Measurements from ENCODE around the gene FOXR1. TPM values are rescaled to one million over a fixed set of nuclear protein-coding genes. Genes with fewer than 3 reads are reported as not detected.

FOXR1 gene, protein sequence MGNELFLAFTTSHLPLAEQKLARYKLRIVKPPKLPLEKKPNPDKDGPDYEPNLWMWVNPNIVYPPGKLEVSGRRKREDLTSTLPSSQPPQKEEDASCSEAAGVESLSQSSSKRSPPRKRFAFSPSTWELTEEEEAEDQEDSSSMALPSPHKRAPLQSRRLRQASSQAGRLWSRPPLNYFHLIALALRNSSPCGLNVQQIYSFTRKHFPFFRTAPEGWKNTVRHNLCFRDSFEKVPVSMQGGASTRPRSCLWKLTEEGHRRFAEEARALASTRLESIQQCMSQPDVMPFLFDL
- total RNA-seq = not detected in 2 replicates

DNA sequence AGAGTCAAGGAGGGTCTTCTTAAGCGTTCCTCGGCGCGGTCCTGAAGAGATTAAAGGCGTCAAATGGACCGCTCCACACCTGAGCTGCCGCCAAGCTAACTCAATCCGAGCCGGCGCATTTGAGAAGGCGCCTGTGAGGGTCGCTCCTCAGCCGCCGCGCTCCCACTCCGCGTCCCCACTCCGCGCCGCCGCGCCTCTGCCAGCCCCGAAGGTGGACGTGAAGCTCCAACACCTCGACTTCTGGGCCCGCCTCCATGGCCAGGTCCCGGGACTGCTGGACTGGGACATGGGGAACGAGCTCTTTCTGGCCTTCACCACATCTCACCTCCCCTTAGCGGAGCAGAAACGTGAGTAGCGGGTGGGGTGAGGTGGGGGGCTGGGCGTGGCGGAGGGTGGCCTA lies at the start of gene FOXR1:
Gene FOXR1, plus strand, starts transcription at position 116 of the 400 bp plus-strand sequence. Its CDS starts 171 bp downstream, at position 287.

DNA sequence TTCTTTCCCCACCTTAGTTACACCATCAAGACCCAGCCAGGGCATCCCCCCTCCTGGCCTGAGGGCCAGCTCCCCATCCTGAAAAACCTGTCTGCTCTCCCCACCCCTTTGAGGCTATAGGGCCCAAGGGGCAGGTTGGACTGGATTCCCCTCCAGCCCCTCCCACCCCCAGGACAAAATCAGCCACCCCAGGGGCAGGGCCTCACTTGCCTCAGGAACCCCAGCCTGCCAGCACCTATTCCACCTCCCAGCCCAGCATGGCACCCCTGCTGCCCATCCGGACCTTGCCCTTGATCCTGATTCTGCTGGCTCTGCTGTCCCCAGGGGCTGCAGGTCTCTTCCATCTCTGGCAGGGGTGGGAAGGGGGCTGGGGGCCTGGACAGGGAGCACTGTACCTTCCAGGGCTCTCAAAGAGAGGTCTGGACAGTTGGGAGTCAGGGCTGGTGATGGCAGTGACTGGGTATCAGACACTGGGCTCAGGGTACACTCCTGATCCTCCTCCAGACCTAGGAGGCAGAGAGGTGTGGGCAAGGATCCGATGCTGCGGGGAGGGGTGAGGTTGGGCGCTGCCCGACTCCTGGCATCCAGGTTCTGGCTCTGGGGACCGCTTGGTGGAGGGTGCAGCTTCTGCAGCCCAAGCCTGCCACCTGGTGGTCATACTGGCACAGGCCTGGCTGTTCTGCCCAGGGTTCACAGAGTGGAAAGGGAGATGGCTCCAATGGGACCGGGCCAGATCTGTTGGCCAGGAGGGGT lies 15.3 kb upstream of the FOXR1 start, which contains the start of gene UPK2:
Gene UPK2, plus strand, starts transcription at position 205 of the 753 bp plus-strand sequence. Its CDS starts 53 bp downstream, at position 258.

DNA sequence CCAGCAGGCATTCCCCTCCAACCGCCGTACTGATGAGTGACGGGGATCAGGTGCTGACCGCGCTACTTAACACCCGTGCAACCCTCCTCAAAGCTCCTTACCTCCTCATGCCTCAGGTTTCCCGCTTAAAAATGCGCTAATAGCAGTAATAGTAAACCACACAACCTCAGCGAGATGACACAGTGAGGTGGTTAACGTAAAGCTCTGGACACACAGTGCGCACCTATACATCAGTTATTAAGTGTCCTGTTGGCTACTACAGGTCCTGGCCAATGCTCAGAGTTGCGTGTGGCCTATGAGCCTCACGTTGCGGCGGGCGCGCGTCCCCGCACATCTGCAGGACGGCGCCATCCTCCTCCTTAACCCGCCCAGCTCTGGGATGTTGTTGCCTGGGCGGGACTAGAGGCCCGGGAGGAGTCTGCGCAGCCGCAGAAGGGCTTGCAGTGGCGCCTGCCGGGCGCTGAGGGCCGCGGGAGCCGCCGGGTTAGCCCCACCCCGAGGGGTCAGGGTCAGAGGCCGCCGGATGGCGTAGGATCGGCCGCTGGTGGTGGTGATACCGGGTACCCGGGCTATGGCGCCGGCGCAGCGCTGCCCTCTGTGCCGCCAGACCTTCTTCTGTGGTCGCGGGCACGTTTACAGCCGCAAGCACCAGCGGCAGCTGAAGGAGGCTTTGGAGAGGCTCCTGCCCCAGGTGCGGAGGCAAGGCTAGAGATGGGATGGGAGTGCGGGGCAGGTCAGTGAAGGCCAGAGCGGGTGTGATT lies 26.2 kb downstream of the FOXR1 start, which contains the start of gene CENATAC:
Gene CENATAC, plus strand, starts transcription at position 512 of the 761 bp plus-strand sequence. Its CDS starts 60 bp downstream, at position 572.

DNA sequence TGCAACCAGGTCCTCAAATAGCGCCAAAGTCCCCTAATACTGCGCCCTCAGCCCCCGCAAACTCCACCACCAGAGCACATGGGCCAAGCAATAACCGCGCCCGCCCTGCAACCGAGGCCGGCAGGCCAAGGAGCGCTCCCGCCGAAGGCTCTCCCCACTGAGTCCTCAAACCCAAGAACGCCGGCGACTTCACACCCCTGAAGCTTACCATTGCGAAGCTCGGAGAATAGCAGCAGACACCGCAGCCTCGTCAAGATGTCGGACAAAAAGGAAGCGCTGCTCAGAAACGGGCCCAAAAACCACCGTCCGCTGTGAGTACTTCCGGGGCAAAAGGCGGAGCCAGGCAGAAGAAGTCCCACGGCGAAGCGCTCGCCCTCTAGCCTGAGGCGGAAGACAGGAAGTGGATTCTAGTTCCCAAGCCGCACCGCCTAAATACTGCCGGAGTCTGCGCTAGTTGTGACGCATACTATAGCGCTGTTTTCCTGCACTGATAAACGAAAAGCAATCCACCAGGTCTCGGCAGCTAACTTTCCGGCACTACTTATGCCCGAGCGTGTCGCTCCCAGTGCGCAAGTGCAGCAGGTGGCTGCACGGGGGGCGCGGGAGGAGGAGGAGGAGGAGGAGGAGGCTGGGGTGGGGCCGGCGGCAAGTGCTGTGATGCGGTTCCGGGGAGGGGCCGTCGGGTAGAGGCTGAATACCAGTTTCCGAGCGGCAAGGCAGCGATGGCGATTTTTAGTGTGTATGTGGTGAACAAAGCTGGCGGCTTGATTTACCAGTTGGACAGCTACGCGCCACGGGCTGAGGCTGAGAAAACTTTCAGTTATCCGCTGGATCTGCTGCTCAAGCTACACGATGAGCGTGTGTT lies 46.7 kb downstream of the FOXR1 start, which contains the start of the genes RPS25 and TRAPPC4:
Gene RPS25, minus strand, starts transcription at position 270 of the 865 bp plus-strand sequence. Its CDS starts 59 bp downstream, at position 211.
Gene TRAPPC4, plus strand, starts transcription at position 693 of the 865 bp plus-strand sequence. Its CDS starts 30 bp downstream, at position 723.

DNA sequence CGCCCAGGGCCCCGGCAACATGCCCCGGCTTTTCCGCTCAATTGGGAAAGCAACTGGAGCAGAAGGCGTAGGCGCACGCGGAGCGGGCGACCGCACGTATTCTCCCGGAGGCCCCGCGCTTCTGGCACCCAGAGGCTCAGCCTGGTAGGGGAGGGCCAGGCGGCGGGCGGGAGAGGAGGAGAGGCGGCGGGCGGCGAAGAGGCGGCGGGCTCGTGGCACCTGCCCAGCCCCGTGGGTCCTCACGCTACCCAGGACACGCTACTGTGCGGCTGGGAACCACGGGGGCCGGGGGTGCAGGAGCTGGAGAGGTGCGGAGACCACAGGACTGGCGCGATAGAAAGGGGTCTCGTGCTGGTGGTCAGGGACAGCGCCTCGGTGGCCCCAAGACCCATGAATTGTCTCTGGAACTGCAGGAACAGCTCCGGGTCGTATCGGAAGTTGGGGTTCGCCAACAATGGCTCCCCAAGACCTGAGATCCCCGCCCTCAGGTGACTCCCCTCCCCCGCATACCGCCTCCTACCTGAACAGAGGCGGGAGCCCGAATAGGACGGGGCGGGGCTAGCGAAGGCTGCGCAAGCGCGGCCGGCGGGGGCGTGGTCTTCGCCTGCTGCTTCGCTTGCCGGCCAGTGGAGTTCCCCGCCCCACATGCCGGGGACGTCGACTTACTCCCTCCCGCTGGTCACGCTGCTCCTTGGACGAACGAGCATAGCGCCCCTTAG lies 58.9 kb downstream of the FOXR1 start, which contains the start of gene SLC37A4:
Gene SLC37A4, minus strand, starts transcription at position 549 of the 719 bp plus-strand sequence.

Small RNA genes within 50 kb of the gene (small RNA-seq; reads per million reads assigned to genes)
- gene AP003392.2 = 0.08 reads per million
- not detected for gene RF00017
- gene RF00019 = not detected
- gene RN7SL688P = not detected

Other genes with a start within 250 kb of the FOXR1 start
- 150 and 202 TPM in 2 replicates for gene DDX6, start 180.6 kb upstream of the FOXR1 start, total RNA-seq
- not detected in 2 replicates for gene CXCR5, start 87.9 kb upstream of the FOXR1 start, total RNA-seq
- gene BCL9L, start 45.8 kb upstream of the FOXR1 start, total RNA-seq = 13.9 and 22.9 TPM in 2 replicates
- not detected in 2 replicates for gene UPK2, start 15.5 kb upstream of the FOXR1 start, total RNA-seq
- 24.2 and 27.2 TPM in 2 replicates for gene CENATAC, start 26.4 kb downstream of the FOXR1 start, total RNA-seq
- gene RPS25, start 46.6 kb downstream of the FOXR1 start, total RNA-seq = 1,172 and 2,215 TPM in 2 replicates
- 54.2 and 66.2 TPM in 2 replicates for gene TRAPPC4, start 47.0 kb downstream of the FOXR1 start, total RNA-seq
- 17.7 and 27.4 TPM in 2 replicates for gene SLC37A4, start 59.1 kb downstream of the FOXR1 start, total RNA-seq
- gene HYOU1, start 85.4 kb downstream of the FOXR1 start, total RNA-seq = 230 and 263 TPM in 2 replicates
- 25.5 and 32.3 TPM in 2 replicates for gene VPS11, start 96.1 kb downstream of the FOXR1 start, total RNA-seq
- gene HMBS, start 113.1 kb downstream of the FOXR1 start, total RNA-seq = 6.9 and 7.3 TPM in 2 replicates
- 27.2 and 34.9 TPM in 2 replicates for gene DPAGT1, start 130.1 kb downstream of the FOXR1 start, total RNA-seq
- gene C2CD2L, start 135.6 kb downstream of the FOXR1 start, total RNA-seq = 4.6 and 6.2 TPM in 2 replicates
- 24.4 and 24.5 TPM in 2 replicates for gene HINFP, start 149.8 kb downstream of the FOXR1 start, total RNA-seq
- 0.33 and 1.1 TPM in 2 replicates for gene ABCG4, start 177.3 kb downstream of the FOXR1 start, total RNA-seq
- 17.5 and 22.5 TPM in 2 replicates for gene NLRX1, start 197.0 kb downstream of the FOXR1 start, total RNA-seq
- gene NHERF4, start 213.7 kb downstream of the FOXR1 start, total RNA-seq = not detected in 2 replicates
- 23.2 and 33.1 TPM in 2 replicates for gene CBL, start 234.6 kb downstream of the FOXR1 start, total RNA-seq

Data from vein endothelial cell (primary cell).